Posterior vena cava (tissue), 2 donors: ENCODE measurements around the gene SMIM23. TPM values are rescaled to one million over a fixed set of nuclear protein-coding genes. Genes with fewer than 3 reads are reported as not detected.

Source experiments
- DNase-seq: peaks from one replicate; pipeline ENCODE4 v3.0.0-alpha.2; 2020; ENCODE audit warnings: low spot score
- intact Hi-C, 2 donors: fragments of 100-400 bp; cut with DNase I; formaldehyde crosslinking; loops; one replicate each; pipeline versions ENCODE4 v1.14.1 to v1.14.2; 2022 to 2023
- long read RNA-seq, 2 donors: library from polyadenylated mRNA; unstranded; transcript quantifications; one replicate each; pipeline ENCODE4 v2.0.0, GENCODE V29; 2020 to 2021
- total RNA-seq, 2 donors: library from RNA; stranded (reverse); fragmentation: NEBNext Ultra II Directional; extraction: Animal tissue kit (Norgen Biotek cat#: 25700); gene quantifications; one replicate each; pipeline ENCODE4 v1.2.1, GENCODE V29; 2021
- donor health status: DM: yes; HTN: yes; CAD: no.
- donor health status: DM: yes; HTN: yes; CAD: no.

SMIM23 gene
- total RNA-seq = not detected
- long read RNA-seq, donor 1 = 0 reads
- long read RNA-seq, donor 2 = 0 reads

- intact Hi-C loops = no loop called here
- no peak for DNase-seq
Observed at GRCh38 chr5:171785517-171785916, at the start of gene SMIM23. TSS of gene SMIM23 (plus strand) at chr5:171785817. CDS start at chr5:171785872, 55 bp downstream.

GRCh38 chr5:171736976-171737891 lies 48.4 kb upstream of the SMIM23 start:
- no peak for DNase-seq
- intact Hi-C loops = loop anchor here in 1 of 2 donors (5.0 kb wide), 1 partner anchor 760 kb away; no protein-coding TSS in a partner anchor

DNA sequence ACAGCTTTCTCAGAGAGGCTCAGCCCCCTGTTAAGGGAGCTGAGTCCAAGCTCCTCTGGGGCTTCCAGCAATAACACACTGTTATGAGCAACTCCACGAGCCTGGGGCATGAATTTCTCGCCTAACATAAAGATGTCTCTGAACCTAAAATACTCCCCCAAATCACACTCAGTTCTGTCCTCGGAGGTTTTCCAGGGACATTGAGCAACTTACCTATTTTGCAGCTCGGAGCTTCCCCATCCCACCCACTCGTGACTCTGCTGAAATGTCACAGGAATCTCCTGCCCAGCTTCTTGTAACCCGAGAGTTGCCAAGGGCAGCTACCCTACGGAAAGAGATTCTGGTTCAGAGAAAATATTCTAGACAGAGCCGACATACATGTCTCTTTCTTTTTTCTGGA lies 47.1 kb upstream of the SMIM23 start:
- intact Hi-C loops = loop anchor here in 1 of 2 donors (5.0 kb wide), 1 partner anchor 759 kb away; no protein-coding TSS in a partner anchor
- DNase-seq = no peak

DNA sequence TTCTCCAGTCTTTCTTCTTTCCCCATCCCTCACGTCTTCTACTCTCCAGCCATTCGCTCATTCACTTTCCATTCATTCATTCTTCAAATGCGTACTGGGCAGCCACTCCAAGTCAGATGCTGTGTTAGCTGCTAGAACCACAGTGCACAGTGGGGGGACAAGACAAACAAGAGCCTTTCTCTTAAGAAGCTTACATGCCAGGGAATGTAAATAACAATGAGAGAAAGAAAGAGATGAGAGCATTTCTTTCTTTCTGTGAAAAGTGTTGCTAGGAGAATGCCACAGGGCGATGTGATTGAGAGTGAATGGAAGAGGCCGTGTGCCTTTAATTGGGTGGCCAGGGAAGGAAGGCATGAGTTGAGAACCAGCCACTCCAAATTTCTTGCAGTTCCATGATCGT lies 46.3 kb upstream of the SMIM23 start:
- no peak for DNase-seq
- intact Hi-C loops = loop anchor here in 1 of 2 donors (5.0 kb wide), 1 partner anchor 758 kb away; no protein-coding TSS in a partner anchor

DNA sequence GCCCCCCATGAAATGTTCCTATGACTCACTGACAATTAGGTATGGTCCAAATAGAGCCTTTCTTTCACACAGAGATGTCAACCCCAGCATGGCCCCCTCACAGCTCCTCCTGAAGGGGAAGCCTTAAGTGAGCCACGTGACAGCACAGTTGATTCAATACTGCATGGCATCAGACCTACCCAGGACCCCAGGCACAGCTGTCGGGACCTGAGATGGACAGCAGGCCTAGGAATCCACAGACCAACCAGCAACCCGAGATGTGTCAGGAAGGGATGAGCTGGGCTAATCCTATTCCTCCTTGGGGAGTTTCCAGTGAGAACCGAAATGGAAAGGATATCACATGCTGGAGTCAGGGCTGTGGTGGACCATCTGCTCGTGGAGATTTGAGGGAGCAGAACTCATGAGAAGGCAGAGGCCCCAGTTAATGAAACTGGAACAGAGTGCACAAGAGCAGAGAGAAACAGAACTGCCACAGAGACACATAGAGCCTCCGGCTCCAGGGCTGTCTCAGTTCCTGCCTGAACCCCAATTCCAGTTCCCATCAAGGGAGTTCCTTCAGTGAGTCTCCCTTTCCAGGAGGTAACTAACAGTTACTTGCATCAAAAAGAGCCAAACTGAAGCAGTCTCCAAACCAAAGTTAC lies 42.1 kb upstream of the SMIM23 start:
- no peak for DNase-seq
- intact Hi-C loops = loop anchor here in 1 of 2 donors (10.0 kb wide), 1 partner anchor 99 kb away; no protein-coding TSS in a partner anchor

DNA sequence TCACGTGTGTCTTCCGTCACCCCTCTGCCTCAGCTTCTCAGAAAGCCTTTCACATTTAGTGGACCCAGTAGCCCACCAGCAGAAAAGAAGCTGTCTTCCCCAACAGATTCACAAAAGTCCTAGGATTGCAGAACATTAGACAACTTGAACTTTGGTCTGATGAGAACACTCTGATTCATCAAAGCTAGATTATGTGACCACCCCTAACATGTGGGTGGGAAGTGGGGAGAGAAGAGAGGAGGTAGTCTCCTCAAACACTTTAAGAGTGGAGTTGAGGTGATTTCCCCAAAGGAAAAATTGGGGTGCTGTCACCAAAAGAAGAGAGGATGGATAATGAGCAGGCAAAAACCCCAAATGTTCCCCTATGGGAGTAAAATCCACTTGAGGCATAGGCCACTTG lies 41.4 kb upstream of the SMIM23 start:
- intact Hi-C loops = loop anchor here in 1 of 2 donors (10.0 kb wide), 1 partner anchor 99 kb away; no protein-coding TSS in a partner anchor
- DNase-seq = no peak

DNA sequence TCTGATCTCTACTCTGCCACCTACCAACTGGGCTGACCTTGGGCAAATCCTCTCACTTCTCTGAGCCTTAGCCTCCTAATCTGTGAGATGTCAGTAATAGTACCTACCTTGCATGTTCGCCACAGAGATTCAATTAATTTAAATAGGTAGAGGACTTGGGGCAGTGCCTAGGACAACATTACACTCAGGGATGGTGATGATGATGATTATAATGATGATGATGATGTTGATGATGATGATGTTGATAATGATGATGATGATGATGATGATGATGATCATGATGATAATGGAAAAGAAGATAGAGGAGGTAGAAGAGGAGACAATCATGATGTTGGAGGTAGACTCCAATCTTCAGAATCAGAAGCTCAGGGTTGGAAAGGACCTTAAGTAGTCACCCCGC lies 40.7 kb upstream of the SMIM23 start:
- intact Hi-C loops = loop anchor here in 1 of 2 donors (10.0 kb wide), 1 partner anchor 100 kb away; no protein-coding TSS in a partner anchor
- DNase-seq = no peak

DNA sequence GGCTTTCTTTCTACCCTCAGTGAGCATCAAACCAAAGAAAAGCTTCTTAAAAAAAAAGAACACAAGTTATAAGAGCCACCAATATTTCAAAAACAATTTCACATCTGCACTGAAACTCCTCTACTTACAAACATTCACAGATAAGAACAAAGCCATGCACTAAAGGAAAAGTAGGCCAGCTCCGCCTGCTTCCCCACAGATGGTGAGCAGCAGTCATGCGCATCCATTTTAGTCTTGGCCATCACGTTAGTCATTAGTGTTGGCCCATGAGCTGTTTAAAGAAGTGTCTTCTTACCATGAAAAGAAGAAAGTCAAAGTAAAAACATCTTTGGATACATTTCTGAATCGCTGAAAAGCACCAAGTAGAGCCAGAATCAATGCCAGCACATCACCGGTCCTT lies 40.0 kb upstream of the SMIM23 start:
- DNase-seq = no peak
- intact Hi-C loops = loop anchor here in 1 of 2 donors (1.0 to 10.0 kb wide), 2 partner anchors 36 to 101 kb away; no protein-coding TSS in a partner anchor

- intact Hi-C loops = loop anchor here in 1 of 2 donors (10.0 kb wide), 1 partner anchor 102 kb away; no protein-coding TSS in a partner anchor
- no peak for DNase-seq
Observed at GRCh38 chr5:171747061-171747859, 38.4 kb upstream of the SMIM23 start.

- intact Hi-C loops = loop anchor here in 1 of 2 donors (10.0 kb wide), 1 partner anchor 104 kb away; no protein-coding TSS in a partner anchor
- no peak for DNase-seq
Observed at GRCh38 chr5:171748720-171749119, 36.9 kb upstream of the SMIM23 start.

GRCh38 chr5:171749365-171749764 lies 36.3 kb upstream of the SMIM23 start:
- intact Hi-C loops = loop anchor here in 1 of 2 donors (10.0 kb wide), 1 partner anchor 105 kb away; no protein-coding TSS in a partner anchor
- DNase-seq = no peak

DNA sequence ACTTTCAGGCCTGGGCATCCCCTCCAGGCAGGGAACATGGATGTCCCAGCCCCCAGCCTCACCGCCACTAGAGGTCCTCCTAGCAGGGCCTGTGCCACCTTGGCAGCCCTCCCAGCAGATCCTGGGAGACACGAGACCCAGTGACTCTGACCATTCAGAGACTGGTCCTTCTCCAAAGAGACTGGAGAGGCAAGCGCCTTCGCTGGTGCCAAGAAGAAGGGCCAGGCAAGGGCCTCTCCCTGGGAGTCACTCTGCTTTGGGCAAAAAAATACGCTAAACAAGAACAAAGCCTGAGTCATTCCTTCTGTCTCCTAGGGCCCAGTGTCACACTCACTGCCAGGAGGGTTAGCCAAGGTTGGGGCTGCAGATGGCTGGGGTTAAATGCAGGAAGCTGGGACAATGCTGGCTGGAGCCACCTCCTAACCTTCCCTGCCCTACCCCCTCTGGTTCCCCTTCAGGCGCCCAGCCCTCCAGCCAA lies 35.3 kb upstream of the SMIM23 start:
- intact Hi-C loops = no loop called here
- DNase-seq = peak; percentile 88

DNA sequence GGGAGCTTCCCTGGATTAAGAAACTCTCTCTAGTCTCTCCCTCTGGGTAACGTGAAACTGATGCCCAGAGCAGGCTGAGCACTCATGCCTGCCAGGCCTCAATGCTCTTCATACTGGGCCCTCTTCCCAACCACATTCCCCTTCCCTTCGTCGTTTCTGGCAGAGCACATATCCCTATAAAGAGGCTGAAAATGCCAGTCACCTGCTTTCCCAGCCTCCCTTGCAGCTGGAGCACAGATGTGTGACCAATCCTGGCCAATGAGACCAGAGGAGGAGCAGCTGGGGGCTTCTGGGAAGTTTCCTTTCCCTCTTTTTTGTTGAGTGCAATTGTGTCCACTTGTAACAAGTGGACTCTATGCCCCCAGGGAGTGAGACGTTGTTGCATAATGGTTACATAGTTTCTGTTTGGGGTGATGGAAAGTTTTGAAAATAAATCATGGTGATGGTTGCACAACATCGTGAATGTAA lies 30.2 kb upstream of the SMIM23 start:
- no peak for DNase-seq
- intact Hi-C loops = no loop called here

- intact Hi-C loops = no loop called here
Observed at GRCh38 chr5:171757853-171758535, 27.6 kb upstream of the SMIM23 start.

DNA sequence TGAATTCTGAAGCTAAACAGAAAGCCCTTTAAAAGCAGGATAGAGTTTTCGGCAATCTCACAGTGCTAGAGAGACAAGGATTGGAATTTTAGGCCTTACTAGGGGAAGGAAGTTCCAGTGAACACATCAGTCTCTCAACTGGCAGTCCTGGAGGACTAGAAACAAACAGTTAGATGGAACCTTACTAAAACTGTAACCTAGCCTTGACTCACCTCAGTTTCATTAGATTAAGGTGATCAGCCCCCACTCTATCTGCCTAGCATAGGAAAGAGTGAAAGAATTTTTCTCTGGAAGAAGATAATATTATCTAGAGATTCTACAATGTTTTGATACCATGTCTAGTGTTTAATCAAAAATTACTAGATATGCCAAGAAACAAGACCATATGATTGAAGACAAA lies 25.8 kb upstream of the SMIM23 start:
- intact Hi-C loops = no loop called here
- DNase-seq = no peak

More at GRCh38 chr5:171757853-171758535, 27.6 kb upstream of the SMIM23 start:
- no peak for DNase-seq

DNA sequence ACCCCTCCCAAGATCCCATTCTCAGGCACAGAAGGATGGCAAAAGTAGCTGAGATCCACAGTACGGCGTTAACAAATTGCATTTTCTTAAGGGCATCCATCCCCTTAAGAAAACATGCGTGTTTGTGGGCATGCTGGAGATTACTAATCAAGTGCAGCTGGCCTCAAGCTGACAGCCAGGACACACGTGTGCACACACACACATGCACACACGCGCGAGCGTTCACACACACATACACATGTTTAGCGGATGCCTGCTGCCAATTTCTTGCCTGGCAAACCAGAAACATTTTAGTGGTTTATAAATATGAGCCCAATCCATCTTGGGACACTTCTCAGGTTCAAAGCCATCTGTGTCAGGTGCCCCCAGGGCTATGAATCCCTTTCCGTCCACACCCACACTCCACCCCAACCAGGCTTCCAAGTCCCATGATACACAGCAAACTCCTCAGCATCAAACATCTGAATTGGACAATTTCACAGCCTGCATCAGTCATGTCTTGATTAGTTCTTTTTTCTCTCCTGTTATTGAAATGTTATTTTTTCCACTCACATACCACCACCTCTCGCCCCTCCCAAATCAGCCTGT lies 23.5 kb upstream of the SMIM23 start:
- no peak for DNase-seq
- intact Hi-C loops = no loop called here

GRCh38 chr5:171762903-171763302 lies 22.7 kb upstream of the SMIM23 start:
- no peak for DNase-seq
- intact Hi-C loops = no loop called here

DNA sequence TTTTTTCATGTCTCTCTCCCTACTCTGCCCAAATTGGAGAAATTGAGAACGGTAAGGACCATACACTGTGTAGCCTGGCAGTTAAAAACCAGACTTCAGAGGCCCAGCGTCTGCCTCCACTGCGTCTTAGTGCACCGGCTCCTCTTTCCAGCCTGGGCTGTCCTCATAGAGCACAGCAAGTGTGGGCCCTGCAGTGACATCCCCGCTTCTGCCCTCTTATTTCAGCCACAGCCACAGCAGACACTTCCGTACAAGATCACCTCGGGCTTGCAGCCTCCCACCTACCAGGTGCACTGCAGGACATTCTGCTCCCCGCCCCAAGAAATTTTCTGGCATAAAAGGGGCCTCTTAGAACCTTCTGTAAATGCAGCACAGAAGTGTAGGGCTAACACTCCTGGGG lies 21.4 kb upstream of the SMIM23 start:
- intact Hi-C loops = no loop called here
- DNase-seq = no peak
